ENCODE measurements around the gene TMEM184B. TPM values are rescaled to one million over a fixed set of nuclear protein-coding genes. Genes with fewer than 3 reads are reported as not detected.
A peak's percentile ranks its signal among the peaks of the same experiment; 100 is the strongest.

TMEM184B gene
- total RNA-seq, 1 experiment from 2014 or later = 192 TPM

- DNase-seq = no peak
Measured at GRCh38 chr22:38219632-38220031, 53.2 kb downstream of the TMEM184B start.

DNA sequence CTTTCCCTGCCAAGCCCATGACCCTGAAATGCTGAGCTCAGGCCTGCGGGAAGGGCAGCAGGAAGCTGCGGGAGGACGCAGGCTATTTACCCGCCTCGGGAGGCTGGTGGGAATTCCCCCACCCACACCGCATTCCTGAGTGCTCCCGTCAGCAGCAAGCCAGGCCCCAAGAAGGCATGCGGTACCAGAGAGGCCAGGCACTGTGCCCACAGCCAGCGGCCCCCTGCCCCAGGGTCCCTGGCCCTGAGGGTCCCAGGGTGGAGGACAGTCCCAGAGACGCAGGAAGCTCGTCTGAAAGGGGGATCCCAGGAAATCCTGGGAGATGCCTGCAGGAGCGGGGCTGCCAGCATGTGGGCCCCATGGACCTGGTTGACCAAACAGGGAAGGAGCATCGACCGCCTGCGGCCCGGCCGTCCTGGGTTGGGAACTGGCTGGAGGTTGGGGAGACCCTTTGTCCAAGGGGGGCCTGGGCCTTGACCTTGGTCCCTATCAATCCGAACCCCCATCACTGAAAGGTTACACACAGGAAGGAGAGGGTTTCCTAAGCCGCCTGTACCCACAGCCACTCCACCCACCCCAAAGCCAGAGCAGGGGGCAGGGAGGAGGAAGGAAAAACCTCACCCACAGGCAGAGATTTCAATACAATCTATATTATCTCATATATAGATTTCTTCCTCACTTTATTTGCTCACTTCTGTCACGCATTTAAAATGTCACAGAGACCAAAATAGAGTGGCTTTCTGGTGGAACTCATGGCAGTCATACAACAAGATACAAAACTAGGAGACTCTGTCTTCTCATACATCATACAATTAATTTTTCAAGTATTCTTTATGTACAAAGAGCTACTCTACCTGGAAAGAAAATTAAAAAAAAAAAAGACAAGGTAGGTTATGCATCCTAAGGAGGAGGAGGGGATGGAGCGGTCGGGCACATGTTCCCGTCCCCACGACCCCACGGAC is 53.9 kb downstream of the TMEM184B start:
- no peaks in the 10 kb centered on the region for H4K20me1 ChIP-seq (ENCODE audit: insufficient read depth)
- POLR2A ChIA-PET (ENCODE audit: unreplicated experiment) = interaction anchor here (0.6 to 1.0 kb wide), 7 partner anchors 10 to 220 kb away, joined by 3 to 13 read pairs (median 5); partner anchors contain the start of gene MAFF
- 0 out of 2 replicates have a peak, but pooled peaks cover 3% of the 10 kb centered on the region for H3K79me2 ChIP-seq (ENCODE audit: low read depth)
- H3K4me2 ChIP-seq = peak overlapping the region; percentile 56
- H3F3A ChIP-seq (ENCODE audit: insufficient read depth, low read depth) = peaks cover 58% of the 10 kb centered on the region
- no peaks in the 10 kb centered on the region for H3K9me3 ChIP-seq (ENCODE audit: insufficient read depth, low read depth)
- intact Hi-C loops (cut with micrococcal nuclease; ENCODE audit: unreplicated experiment) = loop anchor here (1.0 to 5.0 kb wide), 3 partner anchors 20 to 107 kb away; partner anchors contain the start of gene BAIAP2L2
- CTCF ChIA-PET = interaction anchor here (0.6 to 1.1 kb wide), 3 partner anchors 12 to 120 kb away, joined by 3 to 4 read pairs (median 4); no protein-coding TSS in a partner anchor
- no peaks in the 10 kb centered on the region for H3K27me3 ChIP-seq (ENCODE audit: insufficient read depth, low read depth)
- BruUV-seq (replicated peaks) = TSS peak; percentile 39
- peak overlapping the region; percentile 89 for H3K27ac ChIP-seq
- H3K4me3 ChIP-seq = no peak overlapping the region
- H3K9me2 ChIP-seq (ENCODE audit: insufficient read depth) = no peaks in the 10 kb centered on the region
- peak; percentile 93 to 94 for DNase-seq
- peaks cover 38% of the 10 kb centered on the region for H3K4me1 ChIP-seq (replicated peaks; ENCODE audit: insufficient read depth)
- H2AFZ ChIP-seq = no peak overlapping the region
- TF ChIP-seq, protein P1, sequence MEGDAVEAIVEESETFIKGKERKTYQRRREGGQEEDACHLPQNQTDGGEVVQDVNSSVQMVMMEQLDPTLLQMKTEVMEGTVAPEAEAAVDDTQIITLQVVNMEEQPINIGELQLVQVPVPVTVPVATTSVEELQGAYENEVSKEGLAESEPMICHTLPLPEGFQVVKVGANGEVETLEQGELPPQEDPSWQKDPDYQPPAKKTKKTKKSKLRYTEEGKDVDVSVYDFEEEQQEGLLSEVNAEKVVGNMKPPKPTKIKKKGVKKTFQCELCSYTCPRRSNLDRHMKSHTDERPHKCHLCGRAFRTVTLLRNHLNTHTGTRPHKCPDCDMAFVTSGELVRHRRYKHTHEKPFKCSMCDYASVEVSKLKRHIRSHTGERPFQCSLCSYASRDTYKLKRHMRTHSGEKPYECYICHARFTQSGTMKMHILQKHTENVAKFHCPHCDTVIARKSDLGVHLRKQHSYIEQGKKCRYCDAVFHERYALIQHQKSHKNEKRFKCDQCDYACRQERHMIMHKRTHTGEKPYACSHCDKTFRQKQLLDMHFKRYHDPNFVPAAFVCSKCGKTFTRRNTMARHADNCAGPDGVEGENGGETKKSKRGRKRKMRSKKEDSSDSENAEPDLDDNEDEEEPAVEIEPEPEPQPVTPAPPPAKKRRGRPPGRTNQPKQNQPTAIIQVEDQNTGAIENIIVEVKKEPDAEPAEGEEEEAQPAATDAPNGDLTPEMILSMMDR (conservative IDR thresholded peaks at IDR 0.05) = no peak
- TF ChIP-seq EZH2 (IDR thresholded peaks at IDR 0.05; ENCODE audit: low read depth) = no peak
- H3K36me3 ChIP-seq (ENCODE audit: low read depth) = peaks cover 14% of the 10 kb centered on the region; the same call in 1 of the 2 replicates

More at GRCh38 chr22:38219632-38220031, 53.2 kb downstream of the TMEM184B start:
- Histone ChIP-seq H4K20me1 (ENCODE audit: insufficient read depth) (no peaks in the 10 kb centered on the region), H3K27me3 (ENCODE audit: insufficient read depth, low read depth) (no peaks in the 10 kb centered on the region), H3K4me1 (replicated peaks; ENCODE audit: insufficient read depth) (peaks cover 38% of the 10 kb centered on the region), H3K9me3 (ENCODE audit: insufficient read depth, low read depth) (no peaks in the 10 kb centered on the region), H3K4me2 (peak overlapping the region; percentile 56), H2AFZ (no peak overlapping the region), H3K79me2 (ENCODE audit: low read depth) (no peaks in the 10 kb centered on the region), H3K4me3 (no peak overlapping the region), H3F3A (ENCODE audit: insufficient read depth, low read depth) (peaks cover 61% of the 10 kb centered on the region), H3K9me2 (ENCODE audit: insufficient read depth) (no peaks in the 10 kb centered on the region), H3K36me3 (ENCODE audit: low read depth) (peaks cover 18% of the 10 kb centered on the region; the same call in 1 of the 2 replicates), H3K27ac (peak overlapping the region; percentile 89)
- no peak for TF ChIP-seq EZH2 (IDR thresholded peaks at IDR 0.05; ENCODE audit: low read depth)
- TF ChIP-seq, protein P1 (conservative IDR thresholded peaks at IDR 0.05) = no peak
- ChIA-PET POLR2A (ENCODE audit: unreplicated experiment) (interaction anchor here (0.6 to 0.8 kb wide), 2 partner anchors 9 to 64 kb away, joined by 3 to 5 read pairs; no protein-coding TSS in a partner anchor), CTCF (interaction anchor here (0.6 to 1.1 kb wide), 2 partner anchors 11 to 69 kb away, joined by 3 to 4 read pairs; no protein-coding TSS in a partner anchor)
- no TSS peak for BruUV-seq (replicated peaks)
- intact Hi-C loops (cut with micrococcal nuclease; ENCODE audit: unreplicated experiment) = loop anchor here (2.0 to 5.0 kb wide), 2 partner anchors 79 to 107 kb away; partner anchors contain the start of gene BAIAP2L2

Measured in PC-9 (cell line).